GM23248 (cell line): ENCODE data around the gene TRIM3.

ENCODE experiments used
- EZH2 ChIP-seq: fragments of 200-600 bp; sonication (generic); IDR thresholded peaks from 2 replicates; pipeline ENCODE4 v1.6.1; 2018; ENCODE audit warnings: antibody characterized with exemption, mild to moderate bottlenecking; ENCODE audit not compliant: insufficient read depth, poor library complexity, severe bottlenecking
- EZH2phosphoT487 ChIP-seq: fragments of 200-600 bp; sonication (generic); IDR thresholded peaks from 2 replicates; pipeline ENCODE4 v1.6.1; 2018; ENCODE audit warnings: antibody characterized with exemption, moderate library complexity, mild to moderate bottlenecking, low read depth; ENCODE audit not compliant: insufficient read depth

- no peak for TF ChIP-seq EZH2phosphoT487
- TF ChIP-seq EZH2: no peak
These were observed 6.7 kb upstream of the TRIM3 start for GRCh38 chr11:6480299-6480914.
